ENCODE data around the gene NOB1.
"Not testable (repeated sequence)": the region's sequence is repeated elsewhere in the genome, so short reads cannot be mapped to it uniquely, and the experiment has no call there.

Gene NOB1

GRCh38 chr16:69757375-69757774 is 2.6 kb upstream of the NOB1 start:
- not testable (repeated sequence) for DNase-seq

DNA sequence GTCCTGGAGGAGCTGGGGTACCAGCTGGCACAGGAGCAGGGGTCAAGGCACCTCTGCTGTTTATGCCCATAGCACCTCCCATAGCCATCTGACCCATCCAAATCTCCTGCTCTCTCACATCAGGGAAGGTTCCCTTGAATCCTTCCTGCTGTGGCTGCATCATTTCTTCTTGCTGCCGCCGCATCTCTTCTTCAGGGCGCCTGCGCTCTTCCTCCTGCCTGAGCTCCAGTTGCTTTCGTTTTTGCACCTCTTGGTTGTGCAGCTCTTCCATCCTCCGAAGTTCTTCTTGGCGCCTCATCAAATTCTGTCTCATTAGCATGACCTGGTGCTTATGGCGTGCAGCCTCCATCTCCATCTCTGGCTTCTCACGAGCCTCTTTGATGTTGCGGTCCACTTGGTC is 2.0 kb upstream of the NOB1 start:
- DNase-seq, result no peak

GRCh38 chr16:69754143-69754468 is 620 bp downstream of the NOB1 start:
- no peak for DNase-seq

DNA sequence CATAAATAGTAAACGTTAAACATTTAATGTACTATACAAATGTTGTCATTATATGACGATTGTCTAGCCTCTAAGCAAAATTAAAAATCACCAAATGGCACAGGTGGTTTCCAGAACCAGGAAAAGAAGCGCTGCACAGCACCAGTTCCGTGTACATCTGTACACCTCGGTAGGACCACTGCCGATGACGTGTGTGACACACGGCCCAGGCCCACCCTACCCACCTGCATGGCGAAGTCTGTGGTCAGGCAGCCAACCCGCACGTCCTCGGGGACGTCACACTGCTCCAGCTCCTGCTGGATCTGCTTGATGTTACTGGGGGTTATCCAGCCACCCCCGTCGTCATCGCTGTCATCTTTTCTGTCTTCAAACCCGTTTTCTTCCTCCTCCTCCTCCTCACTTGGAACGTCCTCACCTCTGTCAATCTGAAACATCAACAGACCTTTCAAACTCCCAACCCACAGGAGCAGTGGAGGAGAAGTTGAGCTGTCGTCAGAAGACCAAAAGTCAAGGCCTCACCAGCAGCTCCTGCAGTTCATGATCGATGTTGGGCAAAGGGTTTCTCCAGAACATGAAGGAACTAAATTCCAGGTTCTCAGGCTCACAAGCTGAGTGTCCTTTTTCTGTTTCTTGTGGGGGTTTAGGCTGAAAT is 5.9 kb downstream of the NOB1 start:
- no peak for DNase-seq

DNA sequence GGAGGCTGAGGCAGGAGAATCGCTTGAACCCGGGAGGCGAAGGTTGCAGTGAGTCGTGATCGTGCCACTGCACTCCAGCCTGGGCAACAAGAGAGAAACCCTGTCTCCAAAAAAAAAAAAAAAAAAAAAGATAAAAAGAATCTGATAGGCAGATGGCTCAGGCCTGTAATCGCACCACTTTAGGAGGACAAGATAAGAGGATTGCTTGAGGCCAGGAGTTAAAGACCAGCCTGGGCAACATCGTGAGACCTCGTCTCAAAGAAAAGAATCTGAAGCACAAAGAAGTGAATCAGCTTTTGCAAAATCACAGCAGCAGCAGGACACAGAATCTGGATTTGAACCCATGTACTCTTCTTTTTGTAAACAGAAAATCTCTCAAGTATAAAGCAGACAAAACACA is 7.6 kb downstream of the NOB1 start:
- no peak for DNase-seq

DNA sequence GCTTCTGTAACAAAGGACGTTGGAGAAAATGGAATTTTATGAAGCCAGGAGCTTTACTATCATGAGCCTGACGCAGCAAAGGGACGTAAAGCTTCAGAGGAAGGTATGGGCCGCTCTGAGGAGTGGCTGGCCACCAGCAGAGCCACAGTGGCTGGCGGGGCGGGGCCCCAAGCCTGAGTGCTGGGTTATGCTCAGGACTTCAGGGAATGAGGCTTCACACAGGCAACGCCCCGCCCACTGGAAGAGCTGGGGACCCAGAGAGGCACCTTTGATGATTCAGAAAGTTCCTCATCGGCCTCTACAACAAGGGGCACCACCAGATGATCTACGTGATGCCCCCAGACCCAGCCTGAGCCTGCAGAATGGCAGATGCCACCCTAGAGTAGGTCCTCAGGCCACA is 8.8 kb downstream of the NOB1 start:
- no peak for DNase-seq

- DNase-seq, result no peak
Observed at GRCh38 chr16:69745232-69745612, 9.5 kb downstream of the NOB1 start.

GRCh38 chr16:69744363-69745231 is 10.1 kb downstream of the NOB1 start:
- no peak for DNase-seq

GRCh38 chr16:69741951-69742904 is 12.5 kb downstream of the NOB1 start:
- no peak for DNase-seq

DNA sequence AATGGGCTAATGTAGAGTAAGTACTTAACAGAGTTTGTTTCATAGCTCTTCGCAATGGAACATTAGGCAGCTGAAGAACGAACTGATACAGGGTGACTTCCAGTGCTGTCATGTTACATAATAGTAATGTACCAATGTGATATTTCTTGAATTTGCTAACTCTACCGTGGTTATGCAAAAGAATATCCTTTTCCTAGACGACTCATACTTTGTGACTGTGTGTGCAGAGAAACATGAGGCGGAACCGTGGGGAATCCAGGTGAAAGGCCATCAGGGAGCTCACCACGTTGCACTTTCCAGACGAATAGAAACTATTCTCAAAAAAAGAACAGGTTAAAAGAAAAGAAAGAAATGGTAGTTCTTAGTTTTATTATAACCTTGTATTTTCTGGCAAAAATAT is 13.2 kb downstream of the NOB1 start:
- no peak for DNase-seq

DNA sequence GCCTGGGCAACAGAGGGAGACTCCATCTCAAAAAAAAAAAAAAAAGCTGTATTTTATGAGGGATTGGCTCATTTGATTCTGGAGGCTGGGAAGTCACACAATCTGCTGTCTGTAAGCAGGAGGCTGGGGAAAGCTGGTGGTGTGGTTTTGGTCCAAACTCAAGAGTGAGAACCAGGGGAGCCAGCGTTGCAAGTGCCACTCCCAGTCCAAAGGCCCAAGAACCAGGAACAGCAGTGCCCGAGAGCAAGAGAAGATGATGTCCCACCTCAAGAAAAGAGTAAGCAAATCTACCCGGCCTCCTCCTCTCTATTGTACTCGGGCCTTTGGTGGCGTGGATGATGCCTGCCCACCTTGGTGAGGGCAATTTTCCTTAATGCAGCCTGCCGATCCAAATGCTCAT is 22.6 kb downstream of the NOB1 start:
- DNase-seq, result no peak

DNA sequence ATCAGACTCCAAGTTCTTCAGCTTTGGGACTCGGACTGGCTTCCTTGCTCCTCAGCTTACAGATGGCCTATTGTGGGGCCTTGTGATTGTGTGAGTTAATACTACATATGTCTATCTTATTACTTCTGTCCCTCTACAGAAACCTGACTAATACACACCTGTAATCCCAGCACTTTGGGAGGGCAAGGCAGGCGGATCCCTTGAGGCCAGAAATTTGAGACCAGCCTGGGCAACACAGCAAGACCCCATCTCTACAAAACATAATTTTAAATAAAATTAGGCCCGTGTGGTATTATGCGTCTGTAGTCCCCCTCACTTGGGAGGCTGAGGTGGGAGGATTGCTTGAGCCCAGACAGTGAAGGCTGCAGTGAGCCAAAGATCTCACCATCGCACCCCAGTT is 23.4 kb downstream of the NOB1 start:
- not testable (repeated sequence) for DNase-seq

DNA sequence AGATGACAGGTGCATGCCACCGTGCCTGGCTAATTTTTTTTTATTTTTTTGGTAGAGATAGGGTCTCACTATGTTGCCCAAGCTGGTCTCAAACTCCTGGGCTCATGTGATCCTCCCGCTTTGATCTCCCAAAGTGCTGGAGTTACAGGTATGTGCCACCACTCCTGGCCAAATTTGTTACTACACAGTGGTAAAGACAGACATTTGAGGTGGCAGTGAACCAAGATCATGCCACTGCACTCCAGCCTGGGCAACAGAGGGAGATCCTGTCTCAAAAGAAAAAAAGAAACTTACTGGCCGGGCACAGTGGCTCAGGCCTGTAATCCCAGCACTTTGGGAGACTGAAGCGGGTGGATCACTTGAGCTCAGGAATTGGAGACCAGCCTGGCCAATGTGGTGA is 25.7 kb downstream of the NOB1 start:
- not testable (repeated sequence) for DNase-seq

- no peak for DNase-seq
Observed at GRCh38 chr16:69727916-69728270, 26.8 kb downstream of the NOB1 start.

DNA sequence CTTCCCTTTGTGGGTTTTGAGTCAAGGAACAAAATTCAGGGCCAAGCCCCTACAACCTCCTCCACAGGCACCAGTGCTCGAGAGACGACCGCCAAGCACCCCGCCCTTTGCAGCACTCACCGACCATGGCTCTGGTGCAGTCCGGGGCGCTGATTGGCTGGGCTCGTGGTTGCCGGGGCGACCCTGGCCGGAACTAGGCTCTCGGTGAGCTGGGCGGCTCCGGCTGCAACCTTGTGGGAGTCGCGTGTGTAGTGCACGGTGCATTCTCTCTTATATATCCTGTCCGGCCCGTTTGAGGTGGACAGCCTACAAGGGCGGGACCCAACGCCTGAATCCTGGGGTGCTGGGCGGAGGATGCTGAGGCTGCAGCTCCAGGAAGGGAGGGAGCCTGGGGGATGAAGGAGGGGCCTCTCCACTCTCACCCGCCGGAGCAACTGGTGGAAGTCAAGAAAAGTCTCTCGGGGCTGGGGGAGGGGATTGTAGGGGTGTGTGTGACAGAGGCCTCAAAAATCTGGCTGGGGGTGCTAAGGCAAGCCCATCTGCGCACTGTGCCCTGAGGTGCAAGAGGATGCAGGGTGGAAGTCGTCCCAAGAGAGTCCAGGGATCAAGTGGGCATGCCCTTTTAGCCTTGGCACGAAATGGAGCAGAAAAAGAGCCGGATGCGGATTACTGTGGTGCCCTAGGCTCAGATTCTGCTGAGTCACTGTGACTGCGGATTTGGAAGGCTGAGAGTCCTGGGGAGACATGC is 28.2 kb downstream of the NOB1 start, which contains the start of gene NQO1:
NQO1 (minus strand) TSS at position 248 of the 748 bp plus-strand sequence; CDS start at position 127, 121 bp downstream.
- peak; percentile 88 for DNase-seq

DNA sequence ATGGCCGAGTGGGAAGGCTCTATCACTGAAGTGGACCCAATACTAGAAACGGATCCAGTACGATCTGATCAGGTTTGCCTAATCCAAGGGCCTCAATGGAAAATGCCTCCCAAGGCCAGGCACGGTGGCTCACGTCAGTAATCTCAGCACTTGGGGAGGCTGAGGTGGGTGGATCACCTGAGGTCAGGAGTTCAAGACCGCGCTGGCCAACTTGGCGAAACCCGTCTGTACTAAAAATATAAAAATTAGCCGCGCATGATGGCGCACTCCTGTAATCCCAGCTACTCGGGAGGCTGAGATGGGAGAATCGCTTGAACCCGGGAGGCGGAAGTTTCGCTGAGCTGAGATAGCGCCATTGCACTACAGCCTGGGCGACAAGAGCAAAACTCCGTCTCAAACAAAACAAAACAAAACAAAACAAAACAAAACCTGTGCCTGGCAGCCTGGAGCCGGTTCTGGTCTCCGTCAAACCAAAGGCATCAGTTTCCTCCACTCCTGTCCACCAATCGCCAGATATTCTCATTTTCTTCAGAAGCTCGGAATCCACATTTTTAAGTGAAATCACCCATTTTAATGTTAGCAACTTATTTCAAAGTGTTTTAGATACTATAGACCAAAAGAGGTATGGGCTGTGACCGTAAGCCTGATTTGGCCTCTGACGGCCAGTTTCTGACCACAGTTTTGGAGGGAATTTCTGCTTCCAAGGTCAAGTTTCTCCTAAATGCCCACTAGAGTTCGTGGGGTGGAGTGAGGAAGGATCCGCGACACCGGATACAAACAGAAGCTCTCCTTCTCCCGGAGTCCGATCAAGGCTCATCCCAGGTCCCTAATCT is 29.0 kb downstream of the NOB1 start:
- no peak for DNase-seq

DNA sequence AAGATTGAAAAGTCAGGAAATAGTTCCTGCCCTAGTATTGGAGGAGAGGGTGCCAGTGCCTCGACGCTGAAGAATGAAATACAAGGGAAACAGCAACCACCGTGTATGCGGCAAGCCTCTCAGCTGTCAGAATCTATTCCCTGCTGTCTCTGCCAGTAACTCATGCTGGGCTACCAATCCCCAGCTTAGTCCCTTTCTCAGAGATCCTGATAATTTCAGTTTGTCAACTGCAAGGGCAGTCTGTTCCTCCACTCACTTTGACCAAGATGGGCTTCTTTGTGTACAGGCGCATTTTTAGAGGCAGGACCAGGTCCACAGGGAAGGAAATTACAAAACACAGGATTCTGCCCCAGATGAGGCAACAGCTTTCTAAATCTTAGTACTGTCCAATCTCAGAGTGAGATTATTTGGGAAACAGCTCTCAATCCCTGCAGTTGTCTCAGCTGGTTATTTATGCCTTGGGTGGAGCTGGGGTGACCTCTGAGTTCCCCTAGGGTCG is 29.7 kb downstream of the NOB1 start:
- DNase-seq, result no peak

GRCh38 chr16:69724414-69724873 is 30.3 kb downstream of the NOB1 start:
- no peak for DNase-seq

DNA sequence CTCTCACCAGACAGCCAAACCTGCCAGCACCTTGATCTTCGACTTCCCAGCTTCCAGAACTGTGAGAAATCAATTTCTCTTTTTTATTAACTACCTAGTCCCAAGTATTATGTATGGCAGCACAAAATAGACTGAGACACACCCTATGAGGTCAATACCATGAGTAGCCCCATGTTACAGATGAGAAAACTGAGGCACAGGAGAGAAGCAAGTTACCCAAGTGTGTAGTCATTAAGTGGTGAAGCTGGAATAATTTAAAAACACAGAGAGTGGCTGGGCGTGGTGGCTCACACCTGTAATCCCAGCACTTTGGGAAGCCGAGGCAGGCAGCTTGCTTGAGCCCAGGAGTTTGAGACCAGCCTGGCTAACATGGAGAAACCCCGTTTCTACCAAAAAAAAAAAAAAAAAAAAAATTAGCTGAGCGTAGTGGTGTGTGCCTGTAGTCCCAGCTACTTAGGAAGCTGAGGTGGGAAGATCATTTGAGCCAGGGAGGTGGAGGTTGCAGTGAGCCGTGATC is 33.2 kb downstream of the NOB1 start:
- no peak for DNase-seq

- no peak for DNase-seq
Observed at GRCh38 chr16:69720822-69721430, 33.8 kb downstream of the NOB1 start.

All from NCI-H774 (cell line).